ENCODE data around the gene SPINK4.

DNA sequence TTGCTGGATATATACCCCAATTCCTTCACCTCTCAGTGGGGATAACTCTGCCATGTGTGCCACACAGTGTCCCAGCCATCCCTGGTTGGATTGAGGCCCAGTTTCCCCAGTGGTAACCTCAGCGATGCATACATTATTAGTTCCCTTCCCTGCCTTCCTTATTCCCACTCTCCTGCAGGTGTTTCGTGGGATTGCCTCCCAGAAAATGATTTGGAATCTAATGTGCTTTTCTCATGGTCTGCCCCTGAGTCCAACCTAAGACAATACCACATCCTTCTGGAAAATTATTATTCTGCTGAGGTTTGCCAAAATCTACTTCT, 8.4 kb upstream of the SPINK4 start:
- TF ChIP-seq CTCF (IDR thresholded peaks at IDR 0.05 in 8 of 11, conservative IDR thresholded peaks at IDR 0.05 in 3 of 11), result no peak
- no peak for TF ChIP-seq POLR2A (IDR thresholded peaks at IDR 0.05)
- TF ChIP-seq POLR2AphosphoS5 (IDR thresholded peaks at IDR 0.05), result no peak
